HG03575 (cell line): ENCODE results near the gene SYTL5.

Experiments
- ATAC-seq: cut with Tn5 transposase; IDR thresholded peaks from one replicate; pipeline ENCODE4 v1.9.1; 2021; ENCODE audit not compliant: unreplicated experiment, insufficient number of reproducible peaks, low FRiP score; ENCODE audit errors: extremely low read depth

Gene SYTL5

DNA sequence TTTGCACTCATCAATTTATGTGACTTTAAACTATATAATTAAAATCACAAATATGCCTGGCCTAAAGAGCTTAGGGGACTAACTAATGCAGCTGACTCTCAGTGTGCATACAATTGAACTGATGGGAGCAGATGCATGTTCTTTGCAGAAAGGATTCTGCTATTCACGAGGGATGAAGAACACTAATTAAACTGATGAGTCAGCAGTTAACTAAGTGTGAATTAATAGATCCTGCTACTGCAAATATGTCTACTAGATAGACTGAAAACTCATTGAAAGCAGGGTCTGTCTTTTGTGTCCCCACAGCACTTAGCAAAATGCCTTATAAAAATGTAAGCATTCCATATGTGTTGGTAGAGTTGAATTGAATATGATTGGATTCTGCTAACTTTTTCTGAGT lies 110.4 kb downstream of the SYTL5 start:
- ATAC-seq, result no peak

DNA sequence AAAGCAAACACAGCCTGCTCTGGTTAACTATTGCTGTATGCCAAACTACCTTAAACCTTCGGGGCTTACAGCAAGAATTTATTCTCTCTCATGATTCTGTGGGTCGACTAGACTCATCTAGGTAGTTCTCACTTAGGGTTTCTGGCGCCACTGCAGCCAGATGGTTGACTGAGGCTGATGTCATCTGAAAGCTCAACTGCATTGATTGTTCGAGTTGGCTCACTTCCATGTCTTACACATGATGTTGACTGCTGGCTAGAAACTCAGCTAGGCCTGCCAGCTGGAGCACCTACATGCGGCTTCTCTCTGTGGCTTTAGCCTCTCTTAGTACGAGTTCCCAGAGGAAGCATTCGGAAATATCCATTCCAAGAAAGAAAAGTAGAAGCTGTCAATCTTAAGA lies 111.1 kb downstream of the SYTL5 start:
- no peak for ATAC-seq

DNA sequence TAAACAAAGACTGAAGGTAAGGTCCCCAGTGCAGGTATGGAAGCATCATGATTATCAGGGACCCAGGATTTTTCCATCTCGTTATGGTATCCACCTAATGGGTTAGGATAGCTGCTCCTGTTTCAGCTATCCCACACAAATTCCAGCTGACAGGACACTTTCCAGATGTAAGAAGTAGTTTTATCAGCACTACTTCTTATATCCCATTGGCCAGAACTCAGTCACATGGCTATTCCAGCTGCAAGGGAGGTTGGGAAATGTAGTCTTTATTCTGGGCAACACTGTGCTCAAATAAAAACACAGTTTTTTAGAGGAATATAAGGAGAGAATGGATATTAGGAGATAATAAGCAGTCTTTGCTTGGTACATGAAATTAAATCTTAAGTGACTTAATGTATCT lies 117.6 kb downstream of the SYTL5 start:
- no peak for ATAC-seq

DNA sequence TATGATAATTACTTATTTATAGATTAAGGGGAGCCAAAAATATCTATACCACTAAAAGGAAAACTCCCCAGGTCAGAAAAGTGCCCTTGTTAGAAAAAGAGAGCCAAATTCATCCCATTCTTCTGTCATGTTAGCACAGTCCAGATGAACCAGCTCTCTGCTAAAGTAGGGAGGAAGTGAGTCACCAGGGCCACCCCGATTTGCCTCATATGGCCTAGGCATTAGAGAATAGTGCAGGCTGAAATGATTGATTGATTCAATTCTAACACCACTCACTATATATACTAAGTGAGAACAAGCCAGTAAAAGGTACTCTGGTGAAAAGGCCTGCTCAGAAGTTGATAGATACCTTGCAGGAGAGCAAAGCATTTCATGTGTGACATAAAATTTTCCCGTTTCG lies 119.8 kb downstream of the SYTL5 start:
- no peak for ATAC-seq

DNA sequence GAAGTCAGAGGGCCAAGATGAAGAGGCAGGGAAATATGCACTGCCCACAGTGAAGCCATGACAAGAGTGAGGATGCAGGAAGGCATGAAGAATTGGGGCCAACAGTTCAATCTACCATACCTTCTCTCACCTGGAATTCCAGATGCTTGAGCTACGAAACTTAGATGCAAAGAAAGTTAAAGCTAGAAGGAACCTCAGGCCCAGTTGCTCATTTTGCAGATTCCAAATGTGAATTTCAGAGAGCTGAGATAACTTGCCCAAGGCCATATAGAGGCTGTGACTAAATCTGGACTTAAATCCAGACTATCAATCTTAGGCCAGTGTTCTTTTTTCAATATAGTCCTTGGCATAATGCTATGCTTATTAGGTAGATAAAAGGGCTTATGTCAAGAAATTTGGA lies 121.6 kb downstream of the SYTL5 start:
- ATAC-seq, result no peak

DNA sequence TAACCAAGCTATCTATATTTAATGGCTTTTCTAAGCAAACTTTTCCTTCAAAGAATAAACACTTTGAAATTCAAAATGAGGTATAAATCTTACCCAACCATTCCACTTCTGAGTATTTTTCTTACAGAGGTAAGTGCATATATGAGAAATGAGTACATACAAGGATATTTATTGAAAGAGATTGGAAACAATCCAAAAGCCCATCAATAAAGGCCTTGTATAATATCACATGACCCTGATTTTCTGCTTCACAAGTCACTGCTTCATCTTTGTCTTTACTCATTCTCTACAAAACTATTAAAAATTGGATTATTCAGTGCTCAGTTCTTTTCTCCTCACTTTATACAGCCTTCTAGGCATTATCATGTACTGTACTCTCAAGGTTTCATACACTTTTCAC lies 123.0 kb downstream of the SYTL5 start:
- no peak for ATAC-seq

DNA sequence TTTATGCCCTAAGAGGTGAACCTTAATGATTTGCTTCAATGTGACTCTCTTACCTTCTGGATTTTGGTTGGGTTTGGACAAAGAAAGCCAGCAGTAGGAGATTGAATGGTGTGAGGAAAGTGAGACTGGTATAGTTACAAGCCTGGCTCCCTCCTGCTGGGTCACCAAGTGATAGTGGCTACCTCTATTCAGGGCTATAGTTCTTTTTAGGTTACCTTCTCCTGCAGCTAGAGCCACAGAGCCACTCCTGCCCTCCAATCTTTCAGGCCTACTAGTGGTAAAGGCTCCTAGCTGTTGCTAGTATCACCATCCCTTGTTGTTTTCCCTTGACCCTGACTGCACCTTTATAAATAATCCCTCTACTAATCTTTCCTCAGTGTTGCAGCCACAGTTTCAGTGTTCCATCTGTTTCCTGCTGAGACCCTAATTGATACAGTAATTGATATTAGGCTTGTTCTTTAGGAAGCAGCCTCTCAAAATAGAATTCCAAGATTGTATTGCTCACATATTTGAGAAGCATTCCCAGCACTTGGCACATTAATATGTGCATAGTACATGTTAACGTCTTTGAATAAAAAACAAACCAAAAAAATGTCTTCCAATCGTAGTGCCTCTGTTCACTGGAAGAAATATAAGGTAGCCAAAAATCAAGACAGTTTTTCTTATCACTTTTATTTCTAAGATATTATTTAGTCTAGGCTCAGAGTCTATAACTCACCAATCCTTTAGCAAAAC lies 132.0 kb downstream of the SYTL5 start:
- ATAC-seq, result no peak

DNA sequence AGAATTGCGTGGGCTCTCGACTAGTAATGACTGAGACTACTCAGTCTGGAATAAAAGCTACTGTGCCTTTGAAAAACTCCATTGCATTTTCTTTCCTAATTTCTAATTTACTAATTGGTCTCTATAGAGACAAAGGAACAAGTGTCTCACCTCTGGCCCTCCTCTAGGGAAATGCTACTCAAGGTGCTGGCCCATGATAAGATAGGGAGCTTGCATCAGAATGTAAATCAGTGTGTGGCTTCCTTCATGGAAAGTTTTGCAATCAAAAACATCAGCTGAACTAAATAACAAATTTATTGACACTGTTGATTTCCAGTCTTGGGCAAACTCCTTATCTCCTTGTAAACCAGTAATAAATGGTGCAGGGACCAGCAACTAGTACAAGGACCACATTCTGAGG lies 132.5 kb downstream of the SYTL5 start:
- ATAC-seq, result no peak

DNA sequence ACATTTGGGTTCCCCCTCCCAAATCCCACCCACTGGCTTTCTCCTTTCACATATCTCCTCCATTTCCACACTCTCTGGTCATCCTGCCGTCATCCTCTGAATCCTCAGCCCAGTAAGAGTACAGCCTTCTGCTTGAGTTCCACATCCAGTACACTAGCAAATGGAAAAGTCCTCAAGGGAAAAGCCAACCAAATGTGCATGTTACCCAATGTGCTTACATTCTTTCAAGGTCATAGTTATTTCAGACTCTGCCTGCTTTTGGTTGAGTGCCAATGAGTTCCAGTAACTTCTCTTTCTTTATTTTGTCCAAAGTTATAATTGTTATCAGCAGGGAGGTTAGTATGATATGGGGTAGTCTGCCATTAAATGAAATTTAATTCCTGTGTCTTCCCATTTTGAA lies 136.3 kb downstream of the SYTL5 start:
- ATAC-seq, result no peak

DNA sequence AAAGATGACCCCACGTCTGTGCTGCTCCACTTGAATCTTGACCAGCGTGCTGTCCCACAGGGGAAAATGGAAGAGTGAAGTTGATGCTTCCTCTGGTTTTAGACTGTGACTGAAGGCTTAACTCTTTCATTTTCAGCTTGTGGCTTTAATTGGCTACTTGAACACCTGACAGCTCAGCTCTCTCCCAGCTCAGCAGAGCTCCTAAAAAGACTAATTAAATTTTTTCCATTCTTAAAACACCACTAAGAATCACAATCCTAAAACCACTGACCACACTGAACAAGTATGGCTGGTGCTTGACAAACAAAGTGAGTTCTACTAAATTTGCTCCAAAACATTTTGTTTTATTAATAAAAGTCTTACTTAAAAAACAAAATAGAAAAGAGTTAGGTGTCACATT lies 142.7 kb downstream of the SYTL5 start:
- no peak for ATAC-seq

DNA sequence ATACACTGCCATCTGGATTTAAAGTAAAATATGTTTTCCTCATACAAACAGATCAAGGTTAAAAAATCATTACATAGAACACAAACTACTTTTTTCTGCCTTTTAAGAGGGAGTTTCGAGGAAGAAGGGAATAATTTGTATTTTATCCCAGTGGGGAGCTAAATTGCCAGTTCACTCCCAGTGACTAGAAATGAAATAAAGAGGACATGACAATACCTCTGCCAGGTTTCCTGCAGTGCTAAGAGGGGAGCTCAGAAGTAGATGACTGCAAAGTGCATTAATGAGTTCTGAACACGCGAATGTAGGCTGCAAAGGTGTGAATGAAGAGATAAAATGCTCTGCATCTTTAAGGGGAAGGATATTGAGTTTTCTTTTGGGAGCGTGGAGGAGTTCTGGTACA lies 144.6 kb downstream of the SYTL5 start:
- ATAC-seq, result no peak

DNA sequence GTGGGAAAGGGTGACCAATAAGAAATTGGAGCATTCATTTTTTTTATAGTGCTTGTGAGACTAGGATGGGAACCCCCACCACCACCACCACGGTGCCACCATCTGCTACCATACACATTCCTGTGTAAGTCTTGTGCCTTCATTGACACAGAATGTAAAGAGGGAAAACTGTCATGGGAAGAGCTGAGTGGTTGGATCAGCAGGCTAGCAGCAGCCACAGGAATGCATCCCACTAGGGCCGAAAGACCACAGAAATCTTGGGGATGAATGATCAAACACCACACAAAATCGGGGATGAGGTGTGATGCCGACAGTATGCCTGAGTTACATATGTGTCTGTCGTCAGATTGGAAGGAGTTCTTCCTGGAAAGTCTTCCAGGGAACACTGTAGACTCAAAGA lies 145.1 kb downstream of the SYTL5 start:
- ATAC-seq, result no peak

DNA sequence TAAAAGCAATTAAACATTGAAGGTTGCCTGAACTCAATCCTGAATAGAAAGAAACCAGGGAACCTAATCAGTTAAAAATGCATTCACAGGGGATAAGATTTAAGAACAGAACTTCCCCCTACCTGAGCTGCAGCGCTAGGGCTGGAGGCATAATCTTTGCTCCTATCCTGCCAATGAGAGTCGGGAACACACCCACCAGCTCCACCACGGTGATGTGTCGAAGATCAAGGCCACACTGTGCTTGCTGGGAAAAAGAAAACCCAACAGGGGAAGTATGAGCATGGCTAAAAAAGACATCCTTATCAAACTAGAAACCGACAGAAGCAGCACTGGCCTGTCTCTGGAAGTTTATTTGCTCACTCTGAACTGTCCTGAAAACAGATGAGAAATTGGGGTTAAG lies 148.0 kb downstream of the SYTL5 start:
- ATAC-seq, result no peak

DNA sequence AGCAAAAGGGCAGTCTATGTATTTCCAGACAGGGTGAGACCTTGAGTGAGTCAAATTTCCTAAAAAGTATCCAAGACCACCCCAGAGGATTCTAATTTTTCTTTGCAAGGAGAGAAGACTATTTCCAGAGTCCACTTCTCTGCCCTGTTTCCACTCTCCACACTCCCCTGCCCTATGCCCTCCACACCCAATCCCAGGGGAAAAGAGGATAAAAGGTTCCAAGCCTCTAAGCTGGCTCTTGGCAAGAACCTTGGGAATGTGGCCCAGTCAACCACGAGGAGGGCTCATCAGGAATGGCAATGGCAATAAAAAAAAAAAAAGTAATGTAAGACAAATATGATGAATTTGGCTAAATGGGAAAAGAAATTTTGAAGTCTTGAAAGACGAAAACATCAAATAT lies 148.5 kb downstream of the SYTL5 start:
- no peak for ATAC-seq

DNA sequence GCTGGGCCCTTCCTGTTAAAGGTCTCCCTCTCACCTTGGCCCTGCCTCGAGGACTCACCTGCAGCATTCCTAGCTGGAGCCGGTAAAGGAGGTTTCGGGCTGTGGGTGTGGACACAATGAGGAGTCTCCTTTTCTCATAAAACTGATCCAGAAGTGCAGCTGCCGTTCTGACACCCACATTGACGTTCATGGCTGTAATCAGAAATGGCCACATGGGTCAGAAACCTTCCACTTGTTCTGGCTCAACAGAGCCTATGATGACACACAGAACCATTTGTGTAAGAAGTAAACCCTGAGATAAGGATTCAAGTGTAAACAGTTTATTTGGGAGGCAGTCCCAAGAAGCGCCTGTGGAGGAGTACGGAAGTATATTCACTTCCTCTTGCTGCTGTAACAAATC lies 150.5 kb downstream of the SYTL5 start:
- ATAC-seq, result no peak

DNA sequence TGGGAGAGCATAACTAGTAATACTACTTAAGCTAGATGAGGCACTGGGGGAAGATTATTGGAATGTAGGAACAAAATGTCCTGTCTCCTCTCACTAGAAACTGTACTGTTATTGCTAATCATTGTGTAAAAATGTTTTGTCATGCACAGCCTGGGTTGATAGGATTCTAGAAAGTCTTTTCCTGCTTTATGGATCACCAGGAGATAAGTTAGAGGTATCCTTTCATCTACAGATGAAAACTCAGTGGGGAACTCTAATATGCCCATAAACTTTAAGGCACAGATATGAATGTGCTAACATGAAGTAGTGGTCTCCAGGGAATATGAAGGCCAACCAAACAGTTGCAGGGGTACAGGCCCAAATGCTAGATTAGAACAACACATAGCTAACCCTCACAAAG lies 156.8 kb downstream of the SYTL5 start:
- ATAC-seq, result no peak

DNA sequence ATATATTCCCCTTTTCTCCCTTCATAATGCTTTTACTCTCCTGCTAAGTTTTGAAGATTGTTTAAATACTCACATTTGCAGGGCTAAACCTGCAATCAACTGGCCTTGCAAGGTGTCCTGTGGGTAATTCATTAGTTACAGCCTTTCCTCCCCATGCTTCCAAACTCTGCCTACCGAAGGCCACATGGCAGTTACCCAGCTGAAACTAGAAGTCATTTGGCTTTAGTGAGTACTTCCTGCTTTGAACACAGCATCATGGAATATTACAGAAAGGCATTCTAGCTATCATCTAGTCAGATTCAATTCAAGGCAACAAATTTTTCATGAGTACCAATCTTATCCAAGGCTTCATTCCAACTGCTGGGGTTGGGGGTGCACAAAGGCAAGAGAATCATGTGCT lies 158.7 kb downstream of the SYTL5 start:
- ATAC-seq, result no peak

DNA sequence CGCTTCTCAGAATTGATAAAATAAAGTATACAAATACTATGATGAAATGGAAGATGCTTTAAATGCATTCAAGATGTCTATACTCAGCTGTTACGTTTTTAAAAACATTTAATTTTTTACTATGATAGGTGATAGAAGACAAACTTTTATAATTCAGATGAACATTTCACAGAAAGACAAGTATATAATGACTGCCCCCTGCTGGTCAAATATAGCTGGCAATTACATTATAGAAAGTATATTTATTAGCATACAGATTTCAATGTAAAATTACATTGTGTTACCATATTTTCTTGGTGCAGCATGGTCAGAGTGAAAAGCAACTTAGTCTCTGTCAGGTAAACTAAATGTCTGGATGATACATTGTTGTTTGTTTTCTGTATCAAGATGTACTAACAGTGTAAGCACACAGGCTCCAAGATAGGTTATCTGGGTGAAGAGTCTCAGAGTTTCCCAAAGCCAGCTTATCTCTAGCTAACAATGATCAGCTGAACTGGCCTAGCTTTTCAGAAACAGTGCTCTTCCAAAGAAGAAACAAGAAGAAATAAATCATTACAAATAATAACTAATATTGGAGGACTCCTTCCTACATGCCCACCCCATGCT lies 160.2 kb downstream of the SYTL5 start:
- no peak for ATAC-seq

DNA sequence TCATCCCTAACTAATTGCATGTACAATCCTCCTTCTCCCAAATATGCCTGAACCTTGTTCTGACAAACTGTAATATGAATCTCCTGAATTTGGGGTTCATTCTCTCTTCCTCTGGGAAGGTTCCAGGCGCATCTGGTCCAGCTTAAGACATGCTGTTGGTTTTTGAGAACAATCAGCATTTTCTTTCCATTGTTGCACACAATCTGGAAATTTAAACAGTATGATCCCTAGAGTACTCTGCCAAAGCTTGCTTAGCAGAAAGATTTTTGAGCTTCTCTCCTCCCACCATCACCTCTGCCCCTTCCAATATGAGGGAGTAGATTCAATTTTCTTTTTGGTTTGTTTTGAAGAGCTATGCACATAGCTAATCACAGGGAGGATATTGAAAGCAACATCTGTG lies 164.2 kb downstream of the SYTL5 start:
- no peak for ATAC-seq

DNA sequence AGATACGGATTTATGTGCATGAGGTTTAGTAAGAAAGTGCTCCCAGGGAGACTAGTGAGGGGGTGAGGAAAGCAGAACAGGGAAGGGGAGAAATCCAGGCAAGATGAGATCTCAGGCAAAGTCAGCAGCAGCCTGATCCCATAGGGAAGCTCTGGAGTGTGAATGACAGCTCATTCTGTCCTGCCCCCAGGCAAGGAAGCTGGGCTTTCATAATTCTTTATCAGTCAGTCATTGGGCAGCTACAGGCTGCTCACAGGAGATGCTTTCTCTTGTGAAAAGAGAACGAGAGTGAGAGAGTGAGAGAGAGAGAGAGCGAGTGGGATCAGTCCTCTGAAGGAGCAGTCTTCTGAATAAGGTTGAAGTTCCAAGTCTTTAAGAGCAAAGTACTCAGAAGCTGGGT lies 166.2 kb downstream of the SYTL5 start:
- ATAC-seq, result no peak

DNA sequence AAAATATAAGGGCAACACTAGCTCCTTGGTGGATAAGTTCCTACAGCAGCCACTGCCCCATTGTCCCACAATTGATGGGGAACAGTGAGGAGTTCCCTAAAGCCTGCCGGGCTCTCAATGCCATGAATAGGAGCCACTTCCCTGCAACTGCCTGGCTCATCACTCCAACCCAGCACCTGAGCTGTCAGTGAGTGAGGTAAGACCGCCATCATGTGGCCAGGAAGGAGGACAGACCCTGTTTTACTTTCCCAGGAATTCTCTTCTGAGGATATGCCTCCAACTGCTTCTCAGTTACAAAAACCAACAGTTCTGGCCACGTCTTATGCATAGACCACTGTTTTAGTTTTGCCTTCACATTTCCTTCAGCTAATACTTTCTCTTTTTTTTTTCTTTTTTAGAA lies 168.8 kb downstream of the SYTL5 start:
- no peak for ATAC-seq
